HG03378 (cell line): ENCODE data around the gene PRRC2C.
"Not testable (repeated sequence)": the region's sequence is repeated elsewhere in the genome, so short reads cannot be mapped to it uniquely, and the experiment has no call there.

ENCODE experiments used
- ATAC-seq: cut with Tn5 transposase; IDR thresholded peaks from one replicate; pipeline ENCODE4 v1.9.1; 2021; ENCODE audit warnings: mild to moderate bottlenecking, moderate library complexity; ENCODE audit not compliant: unreplicated experiment

Gene PRRC2C

GRCh38 chr1:171485375-171486047 is at the start of gene PRRC2C:
PRRC2C (plus strand) TSS chr1:171485530; CDS start chr1:171512089, 26,559 bp downstream.
- ATAC-seq, result peak; percentile 91

GRCh38 chr1:171438441-171438840 is 46.9 kb upstream of the PRRC2C start:
- no peak for ATAC-seq

GRCh38 chr1:171440201-171440600 is 45.1 kb upstream of the PRRC2C start:
- ATAC-seq, result not testable (repeated sequence)

GRCh38 chr1:171441278-171441895 is 43.9 kb upstream of the PRRC2C start:
- ATAC-seq, result not testable (repeated sequence)

GRCh38 chr1:171446386-171446785 is 38.9 kb upstream of the PRRC2C start:
- no peak for ATAC-seq

- no peak for ATAC-seq
Measured at GRCh38 chr1:171455967-171456366, 29.4 kb upstream of the PRRC2C start.

GRCh38 chr1:171457412-171457811 is 27.9 kb upstream of the PRRC2C start:
- no peak for ATAC-seq

GRCh38 chr1:171460018-171460620 is 25.2 kb upstream of the PRRC2C start:
- ATAC-seq, result no peak

- ATAC-seq, result no peak
Measured at GRCh38 chr1:171467626-171468025, 17.7 kb upstream of the PRRC2C start.

GRCh38 chr1:171468120-171468750 is 17.1 kb upstream of the PRRC2C start:
- ATAC-seq, result peak; percentile 89

- no peak for ATAC-seq
Measured at GRCh38 chr1:171470726-171471125, 14.6 kb upstream of the PRRC2C start.

GRCh38 chr1:171472183-171472647 is 13.1 kb upstream of the PRRC2C start:
- no peak for ATAC-seq

GRCh38 chr1:171476829-171477228 is 8.5 kb upstream of the PRRC2C start:
- no peak for ATAC-seq

GRCh38 chr1:171477804-171478203 is 7.5 kb upstream of the PRRC2C start:
- no peak for ATAC-seq

GRCh38 chr1:171480035-171480434 is 5.3 kb upstream of the PRRC2C start:
- no peak for ATAC-seq

GRCh38 chr1:171484760-171485374 is 463 bp upstream of the PRRC2C start:
- ATAC-seq, result peak; percentile 68

- ATAC-seq, result peak; percentile 40
Measured at GRCh38 chr1:171486048-171486519, 754 bp downstream of the PRRC2C start.

- ATAC-seq, result no peak
Measured at GRCh38 chr1:171487038-171487437, 1.7 kb downstream of the PRRC2C start.

- ATAC-seq, result no peak
Measured at GRCh38 chr1:171488190-171488929, 3.0 kb downstream of the PRRC2C start.

GRCh38 chr1:171494076-171494475 is 8.7 kb downstream of the PRRC2C start:
- no peak for ATAC-seq
